GM18907 (cell line): ENCODE results near the gene TMEM114.

Source experiments
- ATAC-seq: cut with Tn5 transposase; IDR thresholded peaks from one replicate; pipeline ENCODE4 v1.9.1; 2021; ENCODE audit warnings: mild to moderate bottlenecking, moderate library complexity; ENCODE audit not compliant: unreplicated experiment

The TMEM114 gene

GRCh38 chr16:8551388-8552332 is 38.7 kb downstream of the TMEM114 start:
- ATAC-seq = no peak

GRCh38 chr16:8550728-8551387 is 39.5 kb downstream of the TMEM114 start:
- no peak for ATAC-seq

GRCh38 chr16:8549843-8550412 is 40.4 kb downstream of the TMEM114 start:
- no peak for ATAC-seq

GRCh38 chr16:8548166-8548565 is 42.1 kb downstream of the TMEM114 start:
- ATAC-seq = no peak

GRCh38 chr16:8547762-8548161 is 42.5 kb downstream of the TMEM114 start:
- ATAC-seq = no peak

GRCh38 chr16:8544406-8544805 is 45.9 kb downstream of the TMEM114 start:
- ATAC-seq = no peak

GRCh38 chr16:8543258-8543657 is 47.1 kb downstream of the TMEM114 start:
- no peak for ATAC-seq

- ATAC-seq = no peak
Observed at GRCh38 chr16:8542393-8542792, 47.9 kb downstream of the TMEM114 start.

GRCh38 chr16:8541868-8542267 is 48.4 kb downstream of the TMEM114 start:
- no peak for ATAC-seq

GRCh38 chr16:8537691-8538342 is 52.5 kb downstream of the TMEM114 start:
- no peak for ATAC-seq

GRCh38 chr16:8533509-8533908 is 56.8 kb downstream of the TMEM114 start:
- ATAC-seq = no peak

- no peak for ATAC-seq
Observed at GRCh38 chr16:8530752-8531384, 59.4 kb downstream of the TMEM114 start.

- no peak for ATAC-seq
Observed at GRCh38 chr16:8528471-8528870, 61.8 kb downstream of the TMEM114 start.

- ATAC-seq = no peak
Observed at GRCh38 chr16:8523932-8524331, 66.4 kb downstream of the TMEM114 start.

- ATAC-seq = no peak
Observed at GRCh38 chr16:8522757-8523156, 67.6 kb downstream of the TMEM114 start.

GRCh38 chr16:8519643-8520042 is 70.7 kb downstream of the TMEM114 start:
- no peak for ATAC-seq
